Caco-2 (cell line): ENCODE measurements around the gene SPATA2L. TPM values are rescaled to one million over a fixed set of nuclear protein-coding genes. Genes with fewer than 3 reads are reported as not detected.

ENCODE experiments used
- BruUV-seq: library from RNA; stranded (reverse); fragments of 400-500 nt; replicated peaks from 2 replicates; lab custom pipeline; 2021; lab: Mats Ljungman, UMichigan
- CTCF ChIA-PET: fragments of 300-600 bp; sonication (Branson Sonifier 250); formaldehyde crosslinking; loops from one replicate; lab custom pipeline; 2022; ENCODE audit warnings: antibody characterized with exemption; lab: Charles Lee
- POLR2A ChIA-PET: fragments of 300-600 bp; sonication (Branson Sonifier 250); formaldehyde crosslinking; loops from one replicate; lab custom pipeline; 2022; ENCODE audit warnings: antibody characterized with exemption; lab: Charles Lee
- DNase-seq, 2 experiments: peaks; one replicate each; pipeline versions ENCODE4 v3.0.0 to v3.0.0-alpha.2; 2020 to 2022
- H3K27me3 ChIP-seq: replicated peaks from 2 replicates; pipeline ENCODE4 v1.6.0; 2011; ENCODE audit warnings: low read length; ENCODE audit not compliant: control insufficient read depth, insufficient read depth
- H3K36me3 ChIP-seq: 2 replicates; pipeline ENCODE4 v1.5.1; 2011; ENCODE audit warnings: low read length; ENCODE audit not compliant: control insufficient read depth, insufficient read depth
- H3K4me1 ChIP-seq: fragments of 250-450 bp; sonication (Bioruptor Pico); 2 replicates; pipeline ENCODE4 v1.5.1; 2020; ENCODE audit warnings: mild to moderate bottlenecking
- H3K4me3 ChIP-seq: 2 replicates; pipeline ENCODE4 v1.5.1; 2011; ENCODE audit warnings: low read depth, mild to moderate bottlenecking, control low read depth, low read length
- H3K9me3 ChIP-seq: fragments of 250-450 bp; sonication (Bioruptor Pico); 2 replicates; pipeline ENCODE4 v1.5.1; 2020; ENCODE audit warnings: mild to moderate bottlenecking, moderate library complexity
- H3K27ac Mint-ChIP-seq: one replicate; pipeline ENCODE4 v1.8.0; 2022; ENCODE audit warnings: mixed read lengths; ENCODE audit not compliant: unreplicated experiment
- H3K27me3 Mint-ChIP-seq: one replicate; pipeline ENCODE4 v1.8.0; 2022; ENCODE audit warnings: mixed read lengths; ENCODE audit not compliant: insufficient read depth, unreplicated experiment
- H3K36me3 Mint-ChIP-seq: one replicate; pipeline ENCODE4 v1.8.0; 2022; ENCODE audit warnings: mild to moderate bottlenecking, mixed read lengths; ENCODE audit not compliant: insufficient read depth, unreplicated experiment
- H3K4me1 Mint-ChIP-seq: one replicate; pipeline ENCODE4 v1.8.0; 2022; ENCODE audit warnings: low read depth, mixed read lengths; ENCODE audit not compliant: unreplicated experiment
- H3K4me3 Mint-ChIP-seq: one replicate; pipeline ENCODE4 v1.8.0; 2022; ENCODE audit warnings: mild to moderate bottlenecking, moderate library complexity, mixed read lengths; ENCODE audit not compliant: unreplicated experiment
- H3K9me3 Mint-ChIP-seq: one replicate; pipeline ENCODE4 v1.8.0; 2022; ENCODE audit warnings: mixed read lengths; ENCODE audit not compliant: unreplicated experiment
- intact Hi-C: fragments of 100-400 bp; cut with micrococcal nuclease; formaldehyde crosslinking; loops from one replicate; pipeline ENCODE4 v1.10.0; 2022; ENCODE audit not compliant: unreplicated experiment
- total RNA-seq: library from RNA; stranded (reverse); gene quantifications from 2 replicates; pipeline ENCODE4 v1.2.3, GENCODE V29; 2022
- TF ChIP-seq, protein P1 (sequence below), 2 experiments: fragments of 200-600 bp in 1 of 2; IDR thresholded peaks; 1 replicate in 1 of 2; 2 replicates in 1 of 2; pipeline versions ENCODE4 v1.5.1 to v1.8.0; 2011 to 2022; ENCODE audit warnings: antibody characterized with exemption in 1 of 2, control low read depth in 1 of 2, inconsistent platforms in 1 of 2, low read depth in 1 of 2, low read length in 1 of 2, mild to moderate bottlenecking in 1 of 2, moderate library complexity in 1 of 2; ENCODE audit not compliant: insufficient read depth in 1 of 2, severe bottlenecking in 1 of 2, unreplicated experiment in 1 of 2

SPATA2L gene
- total RNA-seq, 1 experiment from 2014 or later = 16.4 TPM

DNA sequence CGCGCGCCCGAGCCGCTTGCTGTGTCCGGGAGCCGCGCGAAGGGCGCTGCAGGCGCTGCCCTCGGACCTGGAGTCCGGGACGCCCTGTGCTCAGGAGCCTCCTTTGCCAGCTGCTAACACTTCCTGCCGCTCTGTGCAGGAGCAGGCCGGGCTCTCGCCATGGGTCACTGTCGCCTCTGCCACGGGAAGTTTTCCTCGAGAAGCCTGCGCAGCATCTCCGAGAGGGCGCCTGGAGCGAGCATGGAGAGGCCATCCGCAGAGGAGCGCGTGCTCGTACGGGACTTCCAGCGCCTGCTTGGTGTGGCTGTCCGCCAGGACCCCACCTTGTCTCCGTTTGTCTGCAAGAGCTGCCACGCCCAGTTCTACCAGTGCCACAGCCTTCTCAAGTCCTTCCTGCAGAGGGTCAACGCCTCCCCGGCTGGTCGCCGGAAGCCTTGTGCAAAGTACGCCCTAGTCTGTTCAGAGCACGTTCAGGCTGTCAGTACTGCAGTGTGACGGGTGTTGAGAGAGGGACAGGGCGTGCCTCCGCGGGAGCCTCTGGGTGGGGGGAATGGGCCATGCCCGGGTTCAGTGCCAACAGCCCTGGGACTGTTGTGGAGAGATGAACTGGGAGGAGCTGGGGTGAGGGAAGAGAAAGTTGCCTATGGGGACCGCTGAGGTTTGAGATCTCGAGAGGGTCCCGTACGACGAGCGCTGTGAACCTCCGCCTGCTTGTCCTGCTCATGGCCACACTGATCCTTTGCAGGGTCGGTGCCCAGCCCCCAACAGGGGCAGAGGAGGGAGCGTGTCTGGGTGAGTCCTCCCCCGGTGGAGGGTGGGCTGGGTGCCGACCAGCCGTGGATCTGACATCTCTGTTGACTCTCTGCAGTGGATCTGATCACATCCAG is 21.1 kb upstream of the SPATA2L start:
- H3K27me3 ChIP-seq = no peaks in the 10 kb centered on the region
- Mint-ChIP-seq H3K36me3 (peaks cover 71% of the 10 kb centered on the region), H3K4me3 (peak overlapping the region; percentile 80), H3K27me3 (no peaks in the 10 kb centered on the region), H3K27ac (peak overlapping the region; percentile 83), H3K4me1 (peaks cover 23% of the 10 kb centered on the region), H3K9me3 (no peaks in the 10 kb centered on the region)
- no peak for DNase-seq
- ChIA-PET CTCF (no interaction called here), POLR2A (no interaction called here)
- TF ChIP-seq, protein P1, sequence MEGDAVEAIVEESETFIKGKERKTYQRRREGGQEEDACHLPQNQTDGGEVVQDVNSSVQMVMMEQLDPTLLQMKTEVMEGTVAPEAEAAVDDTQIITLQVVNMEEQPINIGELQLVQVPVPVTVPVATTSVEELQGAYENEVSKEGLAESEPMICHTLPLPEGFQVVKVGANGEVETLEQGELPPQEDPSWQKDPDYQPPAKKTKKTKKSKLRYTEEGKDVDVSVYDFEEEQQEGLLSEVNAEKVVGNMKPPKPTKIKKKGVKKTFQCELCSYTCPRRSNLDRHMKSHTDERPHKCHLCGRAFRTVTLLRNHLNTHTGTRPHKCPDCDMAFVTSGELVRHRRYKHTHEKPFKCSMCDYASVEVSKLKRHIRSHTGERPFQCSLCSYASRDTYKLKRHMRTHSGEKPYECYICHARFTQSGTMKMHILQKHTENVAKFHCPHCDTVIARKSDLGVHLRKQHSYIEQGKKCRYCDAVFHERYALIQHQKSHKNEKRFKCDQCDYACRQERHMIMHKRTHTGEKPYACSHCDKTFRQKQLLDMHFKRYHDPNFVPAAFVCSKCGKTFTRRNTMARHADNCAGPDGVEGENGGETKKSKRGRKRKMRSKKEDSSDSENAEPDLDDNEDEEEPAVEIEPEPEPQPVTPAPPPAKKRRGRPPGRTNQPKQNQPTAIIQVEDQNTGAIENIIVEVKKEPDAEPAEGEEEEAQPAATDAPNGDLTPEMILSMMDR (IDR thresholded peaks at IDR 0.05; ENCODE audit: insufficient read depth in 1 of 2, low read depth in 1 of 2, low read length in 1 of 2, severe bottlenecking in 1 of 2, unreplicated experiment in 1 of 2) = no peak
- no peaks in the 10 kb centered on the region for H3K9me3 ChIP-seq
- H3K36me3 ChIP-seq = peaks cover 6% of the 10 kb centered on the region
- H3K4me3 ChIP-seq = peak overlapping the region; percentile 58
- BruUV-seq = TSS peak; percentile 9
- peaks cover 25% of the 10 kb centered on the region for H3K4me1 ChIP-seq
- intact Hi-C loops = no loop called here

DNA sequence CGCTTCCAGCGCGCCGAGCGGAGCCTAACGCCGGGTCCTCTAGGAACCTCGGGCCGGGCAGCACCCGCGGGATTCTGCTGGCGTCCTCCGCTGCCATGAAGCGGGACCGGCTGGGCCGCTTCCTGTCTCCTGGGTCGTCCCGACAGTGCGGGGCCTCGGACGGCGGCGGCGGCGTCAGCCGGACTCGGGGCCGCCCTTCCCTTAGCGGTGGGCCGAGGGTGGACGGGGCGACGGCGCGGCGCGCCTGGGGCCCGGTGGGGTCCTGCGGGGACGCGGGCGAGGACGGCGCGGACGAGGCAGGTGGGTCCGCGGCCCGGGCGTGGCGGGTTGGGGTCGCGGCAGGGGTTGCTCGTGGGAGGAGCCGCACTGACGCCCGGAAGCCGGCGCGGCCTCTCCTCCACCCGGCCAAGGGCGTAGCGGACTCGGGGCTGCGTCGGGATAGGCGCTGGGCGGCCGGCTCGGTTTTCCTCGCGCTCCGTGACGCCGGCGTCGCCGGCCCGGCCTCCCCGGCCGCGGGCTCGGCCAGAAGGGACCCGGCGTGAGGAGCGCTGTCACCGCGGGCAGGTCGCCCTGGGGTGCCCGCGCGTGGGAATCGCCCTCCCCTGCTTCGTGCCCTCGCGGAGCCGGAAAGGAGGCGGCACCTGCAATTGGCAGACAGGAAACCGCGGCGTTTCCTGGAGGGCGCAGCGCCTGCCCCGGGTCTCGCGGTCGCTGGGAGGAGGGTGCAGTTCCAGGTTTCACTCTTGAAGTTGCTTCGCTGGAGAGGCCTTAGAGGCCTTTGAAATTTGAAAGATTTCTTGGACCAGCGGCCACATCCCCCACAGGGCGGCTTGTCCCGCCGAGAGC is 20.3 kb upstream of the SPATA2L start:
- ChIA-PET POLR2A (no interaction called here), CTCF (no interaction called here)
- intact Hi-C loops = no loop called here
- Histone ChIP-seq H3K27me3 (no peaks in the 10 kb centered on the region), H3K4me1 (peaks cover 25% of the 10 kb centered on the region), H3K4me3 (peak overlapping the region; percentile 58), H3K36me3 (peaks cover 6% of the 10 kb centered on the region), H3K9me3 (no peaks in the 10 kb centered on the region)
- Mint-ChIP-seq H3K27ac (peak overlapping the region; percentile 71), H3K36me3 (peaks cover 71% of the 10 kb centered on the region), H3K9me3 (no peaks in the 10 kb centered on the region), H3K27me3 (no peaks in the 10 kb centered on the region), H3K4me1 (peaks cover 32% of the 10 kb centered on the region), H3K4me3 (peak overlapping the region; percentile 80)
- no TSS peak for BruUV-seq
- DNase-seq = peak in 1 of 2 experiments; percentile 58
- TF ChIP-seq, protein P1 (IDR thresholded peaks at IDR 0.05; ENCODE audit: insufficient read depth in 1 of 2, low read depth in 1 of 2, low read length in 1 of 2, severe bottlenecking in 1 of 2, unreplicated experiment in 1 of 2) = no peak
